Tibial nerve (tissue), 4 donors: ENCODE data around the gene PGPEP1. TPM values are rescaled to one million over a fixed set of nuclear protein-coding genes. Genes with fewer than 3 reads are reported as not detected.

Experiments used
- DNase-seq, 2 donors: peaks; one replicate each; pipeline ENCODE4 v3.0.0-alpha.2; 2019; ENCODE audit warnings: low spot score in 2 of 2
- H3K27ac ChIP-seq, 4 donors: fragments of 200-600 bp; sonication (generic) in 3 of 4; one replicate each; pipeline ENCODE4 v1.5.1; 2017 to 2019; ENCODE audit warnings: mild to moderate bottlenecking in 1 of 4
- H3K27me3 ChIP-seq, 2 donors: fragments of 200-600 bp; sonication (generic) in 1 of 2; one replicate each; pipeline versions ENCODE4 v1.5.1 to v1.6.0; 2017 to 2019
- H3K36me3 ChIP-seq, 3 donors: fragments of 200-600 bp; sonication (generic); one replicate each; pipeline ENCODE4 v1.5.1; 2018 to 2019
- H3K4me1 ChIP-seq, 4 donors: fragments of 200-600 bp; sonication (generic) in 3 of 4; one replicate each; pipeline ENCODE4 v1.5.1; 2017 to 2019
- H3K4me3 ChIP-seq, 4 donors: fragments of 200-600 bp; sonication (generic) in 3 of 4; one replicate each; pipeline ENCODE4 v1.5.1; 2017 to 2019; ENCODE audit warnings: mild to moderate bottlenecking in 1 of 4, moderate library complexity in 1 of 4
- H3K9me3 ChIP-seq, 4 donors: fragments of 200-600 bp; sonication (generic) in 3 of 4; one replicate each; pipeline ENCODE4 v1.5.1; 2017 to 2019
- CTCF ChIP-seq, 5 experiments: fragments of 200-600 bp in 3 of 5; fragments of 450-650 bp in 2 of 5; sonication (generic) in 3 of 5; IDR thresholded peaks; one replicate each; pipeline ENCODE4 v1.5.1; 2016 to 2019; ENCODE audit warnings: antibody characterized with exemption in 5 of 5, mild to moderate bottlenecking in 3 of 5, moderate library complexity in 2 of 5
- EP300 ChIP-seq, 2 donors: sonication (generic); formaldehyde crosslinking; IDR thresholded peaks; one replicate each; pipeline ENCODE4 v1.6.1; 2017; ENCODE audit warnings: antibody characterized with exemption in 2 of 2, mild to moderate bottlenecking in 1 of 2
- POLR2A ChIP-seq, 2 donors: fragments of 450-650 bp; IDR thresholded peaks; one replicate each; pipeline ENCODE4 v1.6.1; 2017; ENCODE audit warnings: antibody characterized with exemption in 2 of 2, mild to moderate bottlenecking in 2 of 2, moderate library complexity in 2 of 2
- WGBS, 2 donors: methylation state at CpG; one replicate each; pipeline ENCODE4 v1.1.5; 2018; 5-methylcytosine and 5-hydroxymethylcytosine counted together
- total RNA-seq, 4 donors: library from RNA; depleted of rRNA; stranded (reverse); fragments of >200 nt; gene quantifications; one replicate each; pipeline ENCODE4 v1.1.0, GENCODE V29; 2016

The PGPEP1 gene
- total RNA-seq, 4 donors from 2014 or later = 15.9 to 27.9 (median 20.1) TPM

- Histone ChIP-seq H3K4me1 (peaks cover 4 to 89% (median 40%) of the 10 kb centered on the region in 4 donors), H3K27ac (peak overlapping the region; percentile 62 to 100 (median 97)), H3K36me3 (peaks cover 0 to 63% (median 0%) of the 10 kb centered on the region in 3 donors), H3K4me3 (no peak overlapping the region), H3K27me3 (no peaks in the 10 kb centered on the region), H3K9me3 (no peaks in the 10 kb centered on the region)
- TF ChIP-seq CTCF (IDR thresholded peaks at IDR 0.05) (no peak), EP300 (IDR thresholded peaks at IDR 0.05) (no peak), POLR2A (IDR thresholded peaks at IDR 0.05) (no peak)
- DNase-seq = no peak
- WGBS, 2 donors = 66 to 78% methylated on average over 19 to 20 of the region's 20 CpGs
Observed at GRCh38 chr19:18308051-18308947, 32.1 kb upstream of the PGPEP1 start.

GRCh38 chr19:18308948-18309325 lies 31.5 kb upstream of the PGPEP1 start:
- no peak for TF ChIP-seq POLR2A (IDR thresholded peaks at IDR 0.05)
- TF ChIP-seq CTCF (IDR thresholded peaks at IDR 0.05) = no peak
- no peak for TF ChIP-seq EP300 (IDR thresholded peaks at IDR 0.05)
- no peaks in the 10 kb centered on the region for H3K27me3 ChIP-seq
- DNase-seq = no peak
- peaks cover 0 to 64% (median 0%) of the 10 kb centered on the region in 3 donors for H3K36me3 ChIP-seq
- 82 to 100% methylated on average over 2 to 4 of the region's 7 CpGs for WGBS, 2 donors
- H3K4me3 ChIP-seq = no peak overlapping the region
- H3K9me3 ChIP-seq = no peaks in the 10 kb centered on the region
- peak overlapping the region in 3 of 4 donors; percentile 95 to 100 (median 99) for H3K27ac ChIP-seq
- peaks cover 4 to 82% (median 33%) of the 10 kb centered on the region in 4 donors for H3K4me1 ChIP-seq

- Histone ChIP-seq H3K36me3 (peaks cover 0 to 71% (median 0%) of the 10 kb centered on the region in 3 donors), H3K4me3 (no peak overlapping the region), H3K27me3 (no peaks in the 10 kb centered on the region), H3K27ac (peak overlapping the region in 2 of 4 donors; percentile 61 to 100), H3K4me1 (peaks cover 4 to 76% (median 31%) of the 10 kb centered on the region in 4 donors), H3K9me3 (no peaks in the 10 kb centered on the region)
- WGBS, 2 donors = 91 to 93% methylated on average over 21 to 25 of the region's 33 CpGs
- no peak for DNase-seq
- no peak for TF ChIP-seq EP300 (IDR thresholded peaks at IDR 0.05)
- no peak for TF ChIP-seq POLR2A (IDR thresholded peaks at IDR 0.05)
- TF ChIP-seq CTCF (IDR thresholded peaks at IDR 0.05) = no peak
Observed at GRCh38 chr19:18309525-18310064, 30.8 kb upstream of the PGPEP1 start.

- Histone ChIP-seq H3K4me3 (no peak overlapping the region), H3K4me1 (peaks cover 1 to 70% (median 26%) of the 10 kb centered on the region in 4 donors), H3K27me3 (no peaks in the 10 kb centered on the region), H3K27ac (peak overlapping the region in 2 of 4 donors; percentile 61 to 100), H3K36me3 (peaks cover 0 to 76% (median 0%) of the 10 kb centered on the region in 3 donors), H3K9me3 (no peaks in the 10 kb centered on the region)
- 79 to 81% methylated on average over 23 of the region's 23 CpGs for WGBS, 2 donors
- TF ChIP-seq EP300 (IDR thresholded peaks at IDR 0.05) = no peak
- no peak for TF ChIP-seq CTCF (IDR thresholded peaks at IDR 0.05)
- TF ChIP-seq POLR2A (IDR thresholded peaks at IDR 0.05) = peak in 1 of 2 donors; percentile 3
- no peak for DNase-seq
Observed at GRCh38 chr19:18310118-18310909, 30.1 kb upstream of the PGPEP1 start.
